Esophagus muscularis mucosa (tissue), 4 donors: ENCODE measurements around the gene ZSCAN12. TPM values are rescaled to one million over a fixed set of nuclear protein-coding genes. Genes with fewer than 3 reads are reported as not detected.

Experiments
- DNase-seq: peaks from one replicate; pipeline ENCODE4 v3.0.0-alpha.2; 2017; ENCODE audit errors: extremely low spot score
- H3K27ac ChIP-seq, 4 donors: fragments of 200-600 bp; sonication (generic); replicated peaks in 1 of 4; 1 replicate in 3 of 4; 2 replicates in 1 of 4; pipeline ENCODE4 v1.5.1; 2016 to 2019; ENCODE audit warnings: mild to moderate bottlenecking in 1 of 4
- H3K27me3 ChIP-seq, 4 donors: fragments of 200-600 bp; sonication (generic); one replicate each; pipeline versions ENCODE4 v1.5.1 to v1.6.0; 2016 to 2019
- H3K36me3 ChIP-seq, 4 donors: fragments of 200-600 bp; sonication (generic); one replicate each; pipeline ENCODE4 v1.5.1; 2016 to 2019
- H3K4me1 ChIP-seq, 4 donors: fragments of 200-600 bp; sonication (generic); one replicate each; pipeline ENCODE4 v1.5.1; 2016 to 2019
- H3K4me3 ChIP-seq, 4 donors: fragments of 200-600 bp; sonication (generic); 1 replicate in 2 of 4; 2 replicates in 2 of 4; pipeline ENCODE4 v1.5.1; 2016 to 2019; ENCODE audit warnings: mild to moderate bottlenecking in 4 of 4, moderate library complexity in 1 of 4
- H3K9me3 ChIP-seq, 4 donors: fragments of 200-600 bp; sonication (generic); 1 replicate in 3 of 4; 2 replicates in 1 of 4; pipeline ENCODE4 v1.5.1; 2016 to 2019
- EP300 ChIP-seq: sonication (generic); formaldehyde crosslinking; IDR thresholded peaks from one replicate; pipeline ENCODE4 v1.6.1; 2017; ENCODE audit warnings: antibody characterized with exemption
- POLR2A ChIP-seq: fragments of 450-650 bp; IDR thresholded peaks from one replicate; pipeline ENCODE4 v1.6.1; 2017; ENCODE audit warnings: antibody characterized with exemption, moderate library complexity, mild to moderate bottlenecking, low read depth
- POLR2AphosphoS5 ChIP-seq, 2 donors: sonication (generic); formaldehyde crosslinking; IDR thresholded peaks; one replicate each; pipeline ENCODE4 v1.6.1; 2017; ENCODE audit warnings: antibody characterized with exemption in 2 of 2
- WGBS: methylation state at CpG from one replicate; pipeline ENCODE4 v1.1.5; 2018; 5-methylcytosine and 5-hydroxymethylcytosine counted together
- intact Hi-C: fragments of 100-400 bp; cut with DNase I; formaldehyde crosslinking; loops from one replicate; pipeline ENCODE4 v1.15.1; 2023
- total RNA-seq, 4 donors: library from RNA; depleted of rRNA; stranded (reverse); fragments of >200 nt; gene quantifications; one replicate each; pipeline versions ENCODE4 v1.1.0 to v1.2.1, GENCODE V29; 2016
- TF ChIP-seq, protein P1 (sequence below), 3 experiments: fragments of 200-600 bp in 2 of 3; fragments of 450-650 bp in 1 of 3; sonication (generic) in 2 of 3; IDR thresholded peaks; one replicate each; pipeline ENCODE4 v1.5.1; 2017 to 2019; ENCODE audit warnings: antibody characterized with exemption in 3 of 3, mild to moderate bottlenecking in 2 of 3, moderate library complexity in 1 of 3

Gene ZSCAN12
- total RNA-seq, 4 donors from 2014 or later: 4.0 to 5.7 (median 4.6) TPM

DNA sequence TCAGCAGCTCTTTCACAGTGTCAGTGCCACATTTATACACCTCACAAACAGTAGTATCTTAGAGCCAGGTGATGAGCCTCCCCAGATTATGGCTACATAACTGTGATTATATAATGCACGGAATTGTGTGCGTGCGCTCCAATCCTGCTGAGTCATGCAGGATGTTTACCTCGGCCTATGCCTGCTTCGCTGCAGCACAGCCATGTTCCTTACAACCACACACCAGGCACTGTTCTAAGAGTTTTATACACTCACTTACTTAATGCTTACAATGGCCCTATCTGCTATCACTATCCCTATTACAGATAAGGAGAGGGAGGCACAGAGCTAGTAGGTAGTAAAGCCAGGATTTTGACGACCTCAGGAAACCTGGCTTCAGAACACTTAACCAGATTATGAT lies 42.5 kb downstream of the ZSCAN12 start:
- Histone ChIP-seq H3K9me3 (no peaks in the 10 kb centered on the region), H3K36me3 (peaks cover 9 to 27% (median 18%) of the 10 kb centered on the region in 4 donors), H3K4me1 (peaks cover 26 to 41% (median 38%) of the 10 kb centered on the region in 4 donors), H3K4me3 (no peak overlapping the region), H3K27me3 (no peaks in the 10 kb centered on the region), H3K27ac (peak overlapping the region; percentile 39 to 88 (median 87))
- intact Hi-C loops: loop anchor here (5.0 kb wide), 3 partner anchors 80 to 275 kb away; partner anchors contain the start of genes ZKSCAN8 and ZNF165
- 64% methylated on average over 6 of the region's 6 CpGs for WGBS
- no peak for DNase-seq
- no peak for TF ChIP-seq POLR2A
- no peak for TF ChIP-seq POLR2AphosphoS5 (IDR thresholded peaks at IDR 0.05)
- TF ChIP-seq, protein P1, sequence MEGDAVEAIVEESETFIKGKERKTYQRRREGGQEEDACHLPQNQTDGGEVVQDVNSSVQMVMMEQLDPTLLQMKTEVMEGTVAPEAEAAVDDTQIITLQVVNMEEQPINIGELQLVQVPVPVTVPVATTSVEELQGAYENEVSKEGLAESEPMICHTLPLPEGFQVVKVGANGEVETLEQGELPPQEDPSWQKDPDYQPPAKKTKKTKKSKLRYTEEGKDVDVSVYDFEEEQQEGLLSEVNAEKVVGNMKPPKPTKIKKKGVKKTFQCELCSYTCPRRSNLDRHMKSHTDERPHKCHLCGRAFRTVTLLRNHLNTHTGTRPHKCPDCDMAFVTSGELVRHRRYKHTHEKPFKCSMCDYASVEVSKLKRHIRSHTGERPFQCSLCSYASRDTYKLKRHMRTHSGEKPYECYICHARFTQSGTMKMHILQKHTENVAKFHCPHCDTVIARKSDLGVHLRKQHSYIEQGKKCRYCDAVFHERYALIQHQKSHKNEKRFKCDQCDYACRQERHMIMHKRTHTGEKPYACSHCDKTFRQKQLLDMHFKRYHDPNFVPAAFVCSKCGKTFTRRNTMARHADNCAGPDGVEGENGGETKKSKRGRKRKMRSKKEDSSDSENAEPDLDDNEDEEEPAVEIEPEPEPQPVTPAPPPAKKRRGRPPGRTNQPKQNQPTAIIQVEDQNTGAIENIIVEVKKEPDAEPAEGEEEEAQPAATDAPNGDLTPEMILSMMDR (IDR thresholded peaks at IDR 0.05): no peak
- TF ChIP-seq EP300: no peak

- Histone ChIP-seq H3K4me1 (peaks cover 26 to 45% (median 40%) of the 10 kb centered on the region in 4 donors), H3K27me3 (no peaks in the 10 kb centered on the region), H3K36me3 (peaks cover 6 to 23% (median 16%) of the 10 kb centered on the region in 4 donors), H3K4me3 (peak overlapping the region in 3 of 4 donors; percentile 60 to 74 (median 65)), H3K27ac (peak overlapping the region; percentile 83 to 88 (median 87)), H3K9me3 (no peaks in the 10 kb centered on the region)
- intact Hi-C loops: loop anchor here (5.0 kb wide), 3 partner anchors 79 to 274 kb away; partner anchors contain the start of genes ZKSCAN8 and ZNF165
- no peak for DNase-seq
- 63% methylated on average over 5 of the region's 7 CpGs for WGBS
- TF ChIP-seq POLR2A: no peak
- no peak for TF ChIP-seq POLR2AphosphoS5 (IDR thresholded peaks at IDR 0.05)
- no peak for TF ChIP-seq EP300
- TF ChIP-seq, protein P1 (IDR thresholded peaks at IDR 0.05): no peak
Measured at GRCh38 chr6:28356666-28357020, 42.9 kb downstream of the ZSCAN12 start.

DNA sequence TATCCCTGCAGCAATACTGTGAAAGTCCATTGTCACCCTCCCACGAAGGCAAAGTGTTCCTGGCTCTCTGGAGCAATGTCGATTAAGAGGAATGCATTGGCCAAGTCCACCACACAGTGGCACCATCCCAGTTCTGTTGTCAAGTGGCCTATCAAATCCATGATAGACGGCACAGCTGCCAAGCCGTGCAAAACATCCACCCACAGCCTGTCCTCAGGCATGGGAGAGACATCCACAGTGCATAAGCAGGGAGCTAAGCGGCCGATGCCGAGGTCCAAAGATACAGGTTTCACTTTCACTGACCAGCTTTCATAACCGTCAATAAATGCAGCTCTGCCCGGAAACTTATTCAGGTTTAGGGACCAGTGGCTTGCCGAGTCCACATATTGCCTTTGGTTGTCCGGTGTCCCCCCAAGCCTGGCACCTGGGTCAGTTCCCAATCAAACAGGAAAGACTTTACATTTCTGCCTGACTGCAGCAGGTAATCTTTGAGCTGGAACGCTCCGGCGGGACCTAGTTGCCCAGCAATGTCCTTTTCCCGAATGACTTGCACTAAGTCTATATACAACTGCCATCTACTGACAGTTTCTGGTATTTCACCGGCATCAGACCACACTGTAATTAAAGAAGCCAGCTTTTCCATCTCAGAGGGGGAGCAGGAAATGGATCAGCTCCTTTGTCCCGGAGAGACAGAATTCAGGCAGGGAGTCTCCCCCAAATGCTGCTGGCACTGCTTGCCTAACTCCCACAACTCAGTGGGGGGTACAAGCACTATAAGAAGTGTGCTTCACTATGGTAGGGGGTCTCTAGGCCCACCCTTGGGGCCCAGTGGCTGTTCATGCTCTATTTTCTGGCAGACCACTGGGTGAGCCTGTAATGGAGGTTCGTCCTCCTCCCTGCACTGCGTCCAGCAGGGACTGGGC lies 43.5 kb downstream of the ZSCAN12 start:
- intact Hi-C loops: loop anchor here (5.0 kb wide), 3 partner anchors 79 to 274 kb away; partner anchors contain the start of genes ZKSCAN8 and ZNF165
- H3K9me3 ChIP-seq: no peaks in the 10 kb centered on the region
- H3K4me1 ChIP-seq: peaks cover 32 to 51% (median 46%) of the 10 kb centered on the region in 4 donors
- no peak for TF ChIP-seq EP300
- TF ChIP-seq, protein P1 (IDR thresholded peaks at IDR 0.05): peak; percentile 85 to 95 (median 91)
- peak; percentile 72 to 80 for TF ChIP-seq POLR2AphosphoS5 (IDR thresholded peaks at IDR 0.05)
- TF ChIP-seq POLR2A: no peak
- H3K36me3 ChIP-seq: peaks cover 0 to 17% (median 13%) of the 10 kb centered on the region in 4 donors
- H3K27me3 ChIP-seq: no peaks in the 10 kb centered on the region
- WGBS: 0% methylated on average over 10 of the region's 19 CpGs
- H3K27ac ChIP-seq: peak overlapping the region; percentile 83 to 88 (median 87)
- DNase-seq: peak; percentile 94
- H3K4me3 ChIP-seq: peak overlapping the region; percentile 60 to 74 (median 64)

DNA sequence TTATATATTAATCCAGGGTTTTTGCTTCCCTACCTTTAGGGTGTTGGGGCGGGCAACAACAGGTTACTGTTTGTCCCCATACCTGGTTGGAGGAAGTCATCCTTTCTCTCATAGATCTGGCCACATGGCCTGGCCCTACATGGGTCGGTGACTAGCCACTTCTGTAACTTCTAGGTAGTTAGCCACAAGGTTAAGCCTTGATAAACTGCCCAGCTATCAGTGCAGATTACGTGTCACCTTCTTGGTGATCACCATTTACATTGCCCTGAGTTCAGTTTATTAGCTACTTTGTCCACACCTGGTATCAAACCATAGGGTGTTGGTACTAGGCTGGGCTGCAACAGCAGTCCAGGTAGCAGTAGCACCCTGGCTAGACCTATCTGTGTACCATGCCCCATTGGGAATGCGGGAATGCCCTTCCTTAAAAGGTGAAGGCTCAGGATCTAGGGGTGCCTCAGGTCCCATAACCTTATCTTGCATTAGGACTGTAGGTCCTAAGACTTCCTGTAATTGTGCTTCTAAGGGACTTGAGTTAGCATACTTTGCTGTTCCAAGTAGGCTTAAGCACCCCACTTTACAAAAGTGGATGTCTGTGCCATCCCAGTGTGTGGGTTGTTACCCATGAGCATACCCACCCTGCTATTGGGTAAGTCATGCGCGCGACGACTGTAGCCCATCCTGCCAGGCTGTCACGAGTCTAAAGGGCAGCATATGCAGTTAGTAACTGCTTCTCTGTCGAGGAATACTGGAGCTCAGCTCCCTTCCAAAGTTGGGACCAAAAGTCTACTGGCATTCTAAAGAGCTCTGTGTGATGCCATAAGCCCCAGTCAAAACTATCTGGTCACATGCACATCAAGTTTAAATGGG lies 44.6 kb downstream of the ZSCAN12 start:
- H3K36me3 ChIP-seq: peaks cover 0 to 8% (median 4%) of the 10 kb centered on the region in 4 donors
- H3K27ac ChIP-seq: peak overlapping the region; percentile 83 to 88 (median 87)
- H3K27me3 ChIP-seq: no peaks in the 10 kb centered on the region
- H3K9me3 ChIP-seq: no peaks in the 10 kb centered on the region
- H3K4me1 ChIP-seq: peaks cover 37 to 60% (median 54%) of the 10 kb centered on the region in 4 donors
- TF ChIP-seq EP300 (no peak), POLR2A (no peak), POLR2AphosphoS5 (IDR thresholded peaks at IDR 0.05) (no peak)
- TF ChIP-seq, protein P1 (IDR thresholded peaks at IDR 0.05): no peak
- peak overlapping the region; percentile 60 to 74 (median 64) for H3K4me3 ChIP-seq
- no peak for DNase-seq
- 86% methylated on average over 10 of the region's 10 CpGs for WGBS
- intact Hi-C loops: loop anchor here (5.0 kb wide), 4 partner anchors 78 to 273 kb away; partner anchors contain the start of genes ZKSCAN8, ZNF165 and ZSCAN26
